ENCODE results near the gene FRMD8. TPM values are rescaled to one million over a fixed set of nuclear protein-coding genes. Genes with fewer than 3 reads are reported as not detected.
A peak's percentile ranks its signal among the peaks of the same experiment; 100 is the strongest.

Gene FRMD8
- total and polyA plus RNA-seq, 4 donors: 16.8 to 39.5 (median 23.5) TPM

- WGBS, 2 donors: 4 to 10% methylated on average over 4 of the region's 4 CpGs
- ATAC-seq (ENCODE audit: low FRiP score) (peak; percentile 79), DNase-seq (no peak)
- Histone ChIP-seq H3K27ac (ENCODE audit: low read depth in 1 of 2, low read length in 2 of 2) (no peak overlapping the region), H3K36me3 (ENCODE audit: control insufficient read depth in 1 of 2, insufficient read depth in 2 of 2, low read length in 1 of 2) (no peaks in the 10 kb centered on the region), H3K9me3 (ENCODE audit: control insufficient read depth, low read length) (no peaks in the 10 kb centered on the region), H3K4me1 (ENCODE audit: control insufficient read depth in 1 of 2, insufficient read depth in 2 of 2, low read length in 2 of 2) (no peaks in the 10 kb centered on the region), H3K27me3 (ENCODE audit: control insufficient read depth in 1 of 2, insufficient read depth in 2 of 2, low read length in 1 of 2) (no peaks in the 10 kb centered on the region), H3K4me3 (ENCODE audit: low read length in 2 of 2) (no peak overlapping the region)
- intact Hi-C loops (cut with DNase I): loop anchor here (2.0 to 5.0 kb wide), 4 partner anchors 50 to 151 kb away; no protein-coding TSS in a partner anchor
Observed at GRCh38 chr11:65366340-65366773, 20.1 kb upstream of the FRMD8 start.

GRCh38 chr11:65370659-65371049 lies 15.8 kb upstream of the FRMD8 start:
- no peaks in the 10 kb centered on the region for H3K27me3 ChIP-seq (ENCODE audit: control insufficient read depth in 1 of 2, insufficient read depth in 2 of 2, low read length in 1 of 2)
- H3K36me3 ChIP-seq (ENCODE audit: control insufficient read depth in 1 of 2, insufficient read depth in 2 of 2, low read length in 1 of 2): no peaks in the 10 kb centered on the region
- intact Hi-C loops (cut with DNase I): no loop called here
- H3K4me1 ChIP-seq (ENCODE audit: control insufficient read depth in 1 of 2, insufficient read depth in 2 of 2, low read length in 2 of 2): no peaks in the 10 kb centered on the region
- no peaks in the 10 kb centered on the region for H3K9me3 ChIP-seq (ENCODE audit: control insufficient read depth, low read length)
- peak overlapping the region in 1 of 2 donors; percentile 94 for H3K27ac ChIP-seq (ENCODE audit: low read depth in 1 of 2, low read length in 2 of 2)
- ATAC-seq (ENCODE audit: low FRiP score) (no peak), DNase-seq (no peak)
- WGBS, 2 donors: 41 to 50% methylated on average over 6 of the region's 6 CpGs
- H3K4me3 ChIP-seq (ENCODE audit: low read length in 2 of 2): no peak overlapping the region

GRCh38 chr11:65373839-65374580 lies 12.4 kb upstream of the FRMD8 start:
- no peaks in the 10 kb centered on the region for H3K4me1 ChIP-seq (ENCODE audit: control insufficient read depth in 1 of 2, insufficient read depth in 2 of 2, low read length in 2 of 2)
- no peak for ATAC-seq (ENCODE audit: low FRiP score)
- DNase-seq: no peak
- no peak overlapping the region for H3K27ac ChIP-seq (ENCODE audit: low read depth in 1 of 2, low read length in 2 of 2)
- no peaks in the 10 kb centered on the region for H3K9me3 ChIP-seq (ENCODE audit: control insufficient read depth, low read length)
- no peak overlapping the region for H3K4me3 ChIP-seq (ENCODE audit: low read length in 2 of 2)
- H3K27me3 ChIP-seq (ENCODE audit: control insufficient read depth in 1 of 2, insufficient read depth in 2 of 2, low read length in 1 of 2): no peaks in the 10 kb centered on the region
- intact Hi-C loops (cut with DNase I): no loop called here
- H3K36me3 ChIP-seq (ENCODE audit: control insufficient read depth in 1 of 2, insufficient read depth in 2 of 2, low read length in 1 of 2): no peaks in the 10 kb centered on the region
- WGBS, 2 donors: 76 to 77% methylated on average over 14 of the region's 14 CpGs

GRCh38 chr11:65375012-65375411 lies 11.4 kb upstream of the FRMD8 start:
- Histone ChIP-seq H3K9me3 (ENCODE audit: control insufficient read depth, low read length) (no peaks in the 10 kb centered on the region), H3K27me3 (ENCODE audit: control insufficient read depth in 1 of 2, insufficient read depth in 2 of 2, low read length in 1 of 2) (no peaks in the 10 kb centered on the region), H3K4me1 (ENCODE audit: control insufficient read depth in 1 of 2, insufficient read depth in 2 of 2, low read length in 2 of 2) (no peaks in the 10 kb centered on the region), H3K4me3 (ENCODE audit: low read length in 2 of 2) (no peak overlapping the region), H3K27ac (ENCODE audit: low read depth in 1 of 2, low read length in 2 of 2) (no peak overlapping the region), H3K36me3 (ENCODE audit: control insufficient read depth in 1 of 2, insufficient read depth in 2 of 2, low read length in 1 of 2) (no peaks in the 10 kb centered on the region)
- WGBS, 2 donors: 88 to 92% methylated on average over 8 of the region's 8 CpGs
- ATAC-seq (ENCODE audit: low FRiP score) (no peak), DNase-seq (no peak)
- intact Hi-C loops (cut with DNase I): loop anchor here in 1 of 2 donors (5.0 kb wide), 1 partner anchor 137 kb away; no protein-coding TSS in a partner anchor

- ATAC-seq (ENCODE audit: low FRiP score): no peak
- Histone ChIP-seq H3K36me3 (ENCODE audit: control insufficient read depth in 1 of 2, insufficient read depth in 2 of 2, low read length in 1 of 2) (no peaks in the 10 kb centered on the region), H3K27me3 (ENCODE audit: control insufficient read depth in 1 of 2, insufficient read depth in 2 of 2, low read length in 1 of 2) (no peaks in the 10 kb centered on the region), H3K9me3 (ENCODE audit: control insufficient read depth, low read length) (no peaks in the 10 kb centered on the region), H3K27ac (ENCODE audit: low read depth in 1 of 2, low read length in 2 of 2) (no peak overlapping the region), H3K4me1 (ENCODE audit: control insufficient read depth in 1 of 2, insufficient read depth in 2 of 2, low read length in 2 of 2) (no peaks in the 10 kb centered on the region), H3K4me3 (ENCODE audit: low read length in 2 of 2) (no peak overlapping the region)
- 85 to 87% methylated on average over 16 of the region's 16 CpGs for WGBS, 2 donors
- intact Hi-C loops (cut with DNase I): loop anchor here in 1 of 2 donors (5.0 kb wide), 1 partner anchor 136 kb away; no protein-coding TSS in a partner anchor
- DNase-seq: no peak
Observed at GRCh38 chr11:65376138-65376713, 10.2 kb upstream of the FRMD8 start.

- no peak overlapping the region for H3K4me3 ChIP-seq (ENCODE audit: low read length in 2 of 2)
- WGBS, 2 donors: 60 to 67% methylated on average over 8 of the region's 8 CpGs
- no peaks in the 10 kb centered on the region for H3K27me3 ChIP-seq (ENCODE audit: control insufficient read depth in 1 of 2, insufficient read depth in 2 of 2, low read length in 1 of 2)
- H3K4me1 ChIP-seq (ENCODE audit: control insufficient read depth in 1 of 2, insufficient read depth in 2 of 2, low read length in 2 of 2): no peaks in the 10 kb centered on the region
- no peak overlapping the region for H3K27ac ChIP-seq (ENCODE audit: low read depth in 1 of 2, low read length in 2 of 2)
- peak in 1 of 2 donors; percentile 44 for DNase-seq
- intact Hi-C loops (cut with DNase I): loop anchor here in 1 of 2 donors (5.0 kb wide), 1 partner anchor 135 kb away; no protein-coding TSS in a partner anchor
- no peak for ATAC-seq (ENCODE audit: low FRiP score)
- no peaks in the 10 kb centered on the region for H3K9me3 ChIP-seq (ENCODE audit: control insufficient read depth, low read length)
- H3K36me3 ChIP-seq (ENCODE audit: control insufficient read depth in 1 of 2, insufficient read depth in 2 of 2, low read length in 1 of 2): no peaks in the 10 kb centered on the region
Observed at GRCh38 chr11:65377036-65377435, 9.4 kb upstream of the FRMD8 start.

- Histone ChIP-seq H3K36me3 (ENCODE audit: control insufficient read depth in 1 of 2, insufficient read depth in 2 of 2, low read length in 1 of 2) (no peaks in the 10 kb centered on the region), H3K27me3 (ENCODE audit: control insufficient read depth in 1 of 2, insufficient read depth in 2 of 2, low read length in 1 of 2) (no peaks in the 10 kb centered on the region), H3K9me3 (ENCODE audit: control insufficient read depth, low read length) (no peaks in the 10 kb centered on the region), H3K4me3 (ENCODE audit: low read length in 2 of 2) (no peak overlapping the region), H3K4me1 (ENCODE audit: control insufficient read depth in 1 of 2, insufficient read depth in 2 of 2, low read length in 2 of 2) (no peaks in the 10 kb centered on the region), H3K27ac (ENCODE audit: low read depth in 1 of 2, low read length in 2 of 2) (no peak overlapping the region)
- ATAC-seq (ENCODE audit: low FRiP score): no peak
- intact Hi-C loops (cut with DNase I): loop anchor here in 1 of 2 donors (5.0 kb wide), 1 partner anchor 135 kb away; no protein-coding TSS in a partner anchor
- WGBS, 2 donors: 90 to 91% methylated on average over 8 of the region's 8 CpGs
- DNase-seq: no peak
Observed at GRCh38 chr11:65377777-65378176, 8.7 kb upstream of the FRMD8 start.

- H3K4me3 ChIP-seq (ENCODE audit: low read length in 2 of 2): no peak overlapping the region
- H3K9me3 ChIP-seq (ENCODE audit: control insufficient read depth, low read length): no peaks in the 10 kb centered on the region
- intact Hi-C loops (cut with DNase I): loop anchor here in 1 of 2 donors (5.0 kb wide), 1 partner anchor 134 kb away; no protein-coding TSS in a partner anchor
- no peak overlapping the region for H3K27ac ChIP-seq (ENCODE audit: low read depth in 1 of 2, low read length in 2 of 2)
- H3K4me1 ChIP-seq (ENCODE audit: control insufficient read depth in 1 of 2, insufficient read depth in 2 of 2, low read length in 2 of 2): no peaks in the 10 kb centered on the region
- no peak for ATAC-seq (ENCODE audit: low FRiP score)
- DNase-seq: peak in 1 of 2 donors; percentile 76
- 85 to 89% methylated on average over 19 of the region's 19 CpGs for WGBS, 2 donors
- H3K36me3 ChIP-seq (ENCODE audit: control insufficient read depth in 1 of 2, insufficient read depth in 2 of 2, low read length in 1 of 2): no peaks in the 10 kb centered on the region
- no peaks in the 10 kb centered on the region for H3K27me3 ChIP-seq (ENCODE audit: control insufficient read depth in 1 of 2, insufficient read depth in 2 of 2, low read length in 1 of 2)
Observed at GRCh38 chr11:65378208-65378927, 8.1 kb upstream of the FRMD8 start.

All from aorta (tissue), 5 donors.